ENCODE measurements around the gene VMP1. TPM values are rescaled to one million over a fixed set of nuclear protein-coding genes. Genes with fewer than 3 reads are reported as not detected.

Gene VMP1
- total and polyA plus RNA-seq, 2 of the 4 experiments (the other 2 are of a cell fraction), result 89.8 to 197 TPM

DNA sequence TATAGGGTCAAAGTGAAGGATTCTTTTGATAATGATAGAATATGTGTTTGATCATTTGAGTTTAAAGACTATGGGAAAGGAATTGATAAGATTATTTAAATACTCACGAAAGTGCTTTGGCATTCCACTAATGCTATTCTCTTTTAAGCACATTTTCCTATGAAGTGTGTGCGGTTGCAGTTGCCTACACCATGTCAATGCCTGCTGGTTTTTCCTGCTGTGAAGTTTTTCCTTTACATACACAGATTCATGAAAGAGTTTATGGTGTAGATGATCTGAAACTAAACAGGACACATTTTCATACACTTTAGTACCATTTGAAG is 78.7 kb downstream of the VMP1 start:
- ATAC-seq (ENCODE audit: low read depth) (no peak), DNase-seq (no peak)
- no CpG with 5 or more reads among the region's 2 CpGs for WGBS, 2 experiments (ENCODE audit: extremely low coverage in 2 of 2, insufficient read length in 1 of 2)
- ChIA-PET CTCF (interaction anchor here (0.7 to 5.0 kb wide), 4 partner anchors 11 to 42 kb away, joined by 3 to 22 read pairs (median 4); no protein-coding TSS in a partner anchor), POLR2A (ENCODE audit: unreplicated experiment) (interaction anchor here (0.6 to 2.4 kb wide), 4 partner anchors 33 to 111 kb away, joined by 3 to 68 read pairs (median 8); no protein-coding TSS in a partner anchor)
- peak overlapping the region; percentile 92 for H3K23ac ChIP-seq (ENCODE audit: low read depth, low read length)
- H3K9me1 ChIP-seq (ENCODE audit: insufficient read depth, low read length), result no peaks in the 10 kb centered on the region
- in situ Hi-C loops (cut with MboI; ENCODE audit: low sequenced_read_pairs), result loop anchor here (5.0 kb wide), 1 partner anchor 46 kb away; no protein-coding TSS in a partner anchor
- H4K8ac ChIP-seq (ENCODE audit: low read depth in 2 of 2, low read length in 2 of 2), result peak overlapping the region; percentile 40 to 94; a peak in 3 of 4 replicates
- H2BK20ac ChIP-seq (ENCODE audit: low read depth, low read length), result peak overlapping the region; percentile 96
- dilution Hi-C loops (cut with HindIII; ENCODE audit: low sequenced_read_pairs, unreplicated experiment), result no loop called here
- TF ChIP-seq, protein P1, sequence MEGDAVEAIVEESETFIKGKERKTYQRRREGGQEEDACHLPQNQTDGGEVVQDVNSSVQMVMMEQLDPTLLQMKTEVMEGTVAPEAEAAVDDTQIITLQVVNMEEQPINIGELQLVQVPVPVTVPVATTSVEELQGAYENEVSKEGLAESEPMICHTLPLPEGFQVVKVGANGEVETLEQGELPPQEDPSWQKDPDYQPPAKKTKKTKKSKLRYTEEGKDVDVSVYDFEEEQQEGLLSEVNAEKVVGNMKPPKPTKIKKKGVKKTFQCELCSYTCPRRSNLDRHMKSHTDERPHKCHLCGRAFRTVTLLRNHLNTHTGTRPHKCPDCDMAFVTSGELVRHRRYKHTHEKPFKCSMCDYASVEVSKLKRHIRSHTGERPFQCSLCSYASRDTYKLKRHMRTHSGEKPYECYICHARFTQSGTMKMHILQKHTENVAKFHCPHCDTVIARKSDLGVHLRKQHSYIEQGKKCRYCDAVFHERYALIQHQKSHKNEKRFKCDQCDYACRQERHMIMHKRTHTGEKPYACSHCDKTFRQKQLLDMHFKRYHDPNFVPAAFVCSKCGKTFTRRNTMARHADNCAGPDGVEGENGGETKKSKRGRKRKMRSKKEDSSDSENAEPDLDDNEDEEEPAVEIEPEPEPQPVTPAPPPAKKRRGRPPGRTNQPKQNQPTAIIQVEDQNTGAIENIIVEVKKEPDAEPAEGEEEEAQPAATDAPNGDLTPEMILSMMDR (conservative IDR thresholded peaks at IDR 0.05; ENCODE audit: low read depth, low read length), result 0 out of 2 replicates have a peak, but pooled peaks have one; percentile 8
- TF ChIP-seq MXI1 (IDR thresholded peaks at IDR 0.05; ENCODE audit: borderline replicate concordance, low read depth, low read length), result no peak
- BruUV-seq (replicated peaks), result no TSS peak
- peak overlapping the region; percentile 86; the same call in 1 of the 2 replicates for H2AK5ac ChIP-seq (ENCODE audit: low read depth, low read length)
- H3K4me3 ChIP-seq (ENCODE audit: insufficient read depth, low read depth, low read length), result peak overlapping the region; percentile 9; the same call in 1 of the 2 replicates
- H3K27me3 ChIP-seq (ENCODE audit: control insufficient read depth, insufficient read depth, low read length), result no peaks in the 10 kb centered on the region
- peak overlapping the region; percentile 100 for H2BK5ac ChIP-seq (ENCODE audit: low read depth, low read length, poor library complexity, severe bottlenecking)
- H3K4me2 ChIP-seq (ENCODE audit: low read depth, low read length), result peak overlapping the region; percentile 79
- no peak overlapping the region for H2AFZ ChIP-seq (replicated peaks; ENCODE audit: low read length, poor library complexity)
- intact Hi-C loops (cut with micrococcal nuclease), result loop anchor here (1.0 to 2.0 kb wide), 2 partner anchors 33 to 51 kb away; no protein-coding TSS in a partner anchor
- peaks cover 0 to 41% of the 10 kb centered on the region in 2 experiments; a peak in 2 of 4 replicates for H3K79me1 ChIP-seq (ENCODE audit: low read depth in 1 of 2, low read length in 2 of 2)
- peak overlapping the region; percentile 93 for H3K27ac ChIP-seq (ENCODE audit: insufficient read depth, low read length)
- H3K36me3 ChIP-seq (ENCODE audit: control insufficient read depth, insufficient read depth, low read length), result no peaks in the 10 kb centered on the region
- H4K20me1 ChIP-seq (ENCODE audit: insufficient read depth, low read length), result no peaks in the 10 kb centered on the region
- peak overlapping the region; percentile 91 for H4K91ac ChIP-seq (ENCODE audit: insufficient read depth, low read depth, low read length)
- peak overlapping the region; percentile 81 for H2BK15ac ChIP-seq (ENCODE audit: low read depth, low read length)
- H3K56ac ChIP-seq (ENCODE audit: extremely low read depth, insufficient read depth, low read length), result peak overlapping the region; percentile 96
- H3K4me1 ChIP-seq (ENCODE audit: control insufficient read depth, insufficient read depth, low read length), result peaks cover 16% of the 10 kb centered on the region
- H2AK9ac ChIP-seq (replicated peaks; ENCODE audit: low read depth, low read length, poor library complexity), result no peak overlapping the region
- peak overlapping the region; percentile 77 for H3K9ac ChIP-seq (ENCODE audit: low read depth, low read length)
- peak overlapping the region; percentile 93 for H3K4ac ChIP-seq (ENCODE audit: low read depth, low read length)
- H3K14ac ChIP-seq (replicated peaks; ENCODE audit: low read depth, low read length), result peak overlapping the region; percentile 92
- no peaks in the 10 kb centered on the region for H3K9me3 ChIP-seq (ENCODE audit: control insufficient read depth, insufficient read depth, low read length)
- peak overlapping the region; percentile 97 for H3K18ac ChIP-seq (ENCODE audit: low read depth, low read length)
- peak overlapping the region; percentile 98 for H2BK120ac ChIP-seq (ENCODE audit: low read depth, low read length)
- H4K5ac ChIP-seq (ENCODE audit: low read depth, low read length), result peak overlapping the region; percentile 88

All from IMR-90 (cell line).